ENCODE data around the gene SLCO1A2.

SLCO1A2 gene

GRCh38 chr12:21220266-21220665, 114.5 kb downstream of the SLCO1A2 start:
- in situ Hi-C loops (cut with HindIII; ENCODE audit: low sequenced_read_pairs): no loop called here

DNA sequence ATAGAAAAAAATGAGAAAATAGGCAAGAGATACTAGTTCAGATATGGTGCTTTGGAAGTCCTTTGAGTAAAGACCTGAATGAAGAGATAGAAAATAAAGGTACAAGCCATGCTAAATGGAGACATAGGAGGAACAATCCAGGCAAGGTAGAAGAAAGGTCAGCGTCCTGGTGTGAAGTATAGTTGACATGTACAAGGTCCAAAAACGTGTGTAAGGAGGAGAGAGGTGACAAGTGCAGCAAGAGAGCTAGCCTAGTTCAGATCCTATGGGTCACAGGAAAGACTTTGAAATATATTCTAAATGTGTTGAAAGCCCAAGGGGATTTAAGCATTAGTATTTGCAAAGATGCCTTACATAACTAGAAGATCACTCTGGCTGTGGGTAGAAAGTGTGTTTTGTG, 115.5 kb downstream of the SLCO1A2 start:
- in situ Hi-C loops (cut with HindIII; ENCODE audit: low sequenced_read_pairs): loop anchor here (5.0 kb wide), 1 partner anchor 33 kb away; no protein-coding TSS in a partner anchor
